ENCODE measurements around the gene FZD2.
"Not testable (repeated sequence)": the region's sequence is repeated elsewhere in the genome, so short reads cannot be mapped to it uniquely, and the experiment has no call there.

The FZD2 gene

DNA sequence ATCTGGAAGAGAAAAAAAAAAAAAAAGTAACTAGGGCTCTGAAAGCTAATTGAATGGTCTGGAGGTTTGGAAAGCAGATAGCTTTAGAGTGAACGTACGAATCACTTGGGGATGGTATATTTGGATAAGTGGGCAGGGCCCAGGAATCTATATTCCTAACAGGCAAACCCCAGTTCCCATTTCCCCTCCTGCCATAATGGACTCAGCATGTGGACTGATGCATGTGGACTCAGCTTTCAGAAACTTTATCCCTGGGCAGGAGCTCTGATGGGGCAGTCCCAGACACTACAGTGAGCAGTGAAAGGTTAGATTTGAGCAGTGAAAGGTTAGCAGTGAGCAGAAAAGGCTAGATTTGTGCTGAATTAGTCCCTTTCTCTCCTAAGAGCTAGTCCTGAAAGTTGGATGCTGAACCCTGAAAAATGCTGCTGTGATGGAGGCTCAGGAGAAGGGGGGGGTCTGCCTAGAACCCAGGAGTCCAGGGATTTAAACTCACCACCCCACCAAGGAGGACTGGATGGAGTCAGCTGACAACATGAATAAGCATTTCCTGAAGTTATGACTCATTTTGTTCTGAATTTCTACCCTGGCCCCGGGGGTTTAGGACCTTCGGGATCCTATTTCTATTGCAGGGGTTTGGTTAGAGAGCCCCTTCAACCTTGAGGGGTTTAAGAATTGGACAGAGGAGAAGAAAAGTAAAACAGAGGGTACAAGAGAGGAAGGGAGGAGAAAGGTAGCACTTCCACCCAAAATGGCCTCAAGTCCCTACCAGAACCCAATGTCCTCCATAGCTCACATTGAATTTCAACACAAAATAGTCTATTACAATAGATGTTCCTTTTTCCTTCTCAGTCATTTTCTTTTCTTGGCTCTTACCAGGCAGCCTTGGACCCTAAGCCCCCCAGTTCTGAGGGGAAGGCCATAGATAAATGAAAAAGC, 10.3 kb upstream of the FZD2 start:
- peak; percentile 62 for DNase-seq

DNA sequence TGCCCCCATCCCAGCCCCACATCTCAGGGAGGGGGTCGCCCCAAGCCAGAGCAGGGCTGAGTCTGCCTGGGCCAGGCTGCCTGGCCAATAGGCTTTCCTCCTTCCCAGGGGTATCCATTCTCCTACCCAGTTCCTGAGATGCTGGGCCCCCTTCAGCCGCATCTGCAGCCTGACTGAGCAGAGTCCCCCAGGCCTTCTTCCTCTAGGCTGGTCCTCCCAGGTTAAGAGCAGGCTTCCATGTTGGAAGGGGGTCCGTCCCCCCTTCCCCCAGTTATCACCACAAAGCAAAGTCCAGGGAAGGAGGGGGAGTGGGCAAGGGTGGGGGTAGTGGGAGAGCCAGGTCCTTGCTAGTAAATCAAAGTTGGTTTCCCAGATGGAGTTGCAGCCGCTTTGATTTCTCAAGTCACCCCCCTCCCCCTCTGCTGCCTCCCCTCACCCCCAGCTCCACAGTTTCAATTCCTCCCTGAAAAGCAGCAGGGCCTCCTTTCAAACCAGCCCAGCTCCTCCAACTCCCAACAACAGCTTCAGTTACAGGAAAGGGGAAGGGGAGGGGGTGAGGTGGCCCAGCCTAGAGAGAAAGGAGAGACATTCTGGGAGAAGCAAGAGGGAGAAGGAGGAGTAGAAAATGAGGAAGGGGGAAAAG, 9.5 kb upstream of the FZD2 start:
- no peak for DNase-seq

DNA sequence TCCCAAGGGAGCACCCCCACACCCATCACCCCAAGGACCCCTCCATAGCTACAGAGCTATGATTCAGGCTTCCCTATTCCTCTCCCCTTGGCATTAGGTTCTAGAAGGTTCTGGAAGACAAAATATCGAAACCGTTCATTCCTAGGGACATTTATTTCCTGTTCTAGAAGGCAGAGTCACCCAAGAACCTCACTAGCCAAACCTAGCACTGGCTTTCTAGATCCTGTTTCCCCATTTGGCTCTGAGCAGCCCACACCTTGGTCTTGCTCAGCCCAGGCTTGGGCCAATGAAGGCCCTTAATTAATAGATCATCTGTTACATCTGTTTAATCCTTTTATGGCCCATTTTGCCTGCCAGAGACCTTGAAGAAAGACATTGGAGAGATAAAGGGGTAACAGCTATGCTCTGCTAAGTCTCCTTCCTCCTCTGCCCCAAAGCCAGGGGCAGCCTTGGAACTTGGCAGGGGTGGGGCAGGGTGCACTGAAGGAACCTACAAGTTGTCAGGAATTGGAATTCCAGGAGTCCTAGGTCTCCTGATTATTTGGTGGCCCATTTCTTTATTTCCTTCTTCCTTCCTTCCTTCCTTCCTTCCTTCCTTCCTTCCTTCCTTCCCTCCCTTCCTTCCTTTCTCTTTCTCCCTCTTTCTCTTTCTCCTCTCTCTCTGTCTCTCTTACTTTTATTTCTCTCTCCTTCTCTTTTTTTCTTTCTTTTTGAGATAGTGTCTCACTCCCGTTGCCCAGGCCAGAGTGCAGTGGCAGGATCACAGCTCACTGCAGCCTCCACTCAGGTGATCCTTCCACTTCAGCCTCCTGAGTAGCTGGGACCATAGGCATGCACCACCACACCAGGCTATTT, 8.7 kb upstream of the FZD2 start:
- no peak for DNase-seq

DNA sequence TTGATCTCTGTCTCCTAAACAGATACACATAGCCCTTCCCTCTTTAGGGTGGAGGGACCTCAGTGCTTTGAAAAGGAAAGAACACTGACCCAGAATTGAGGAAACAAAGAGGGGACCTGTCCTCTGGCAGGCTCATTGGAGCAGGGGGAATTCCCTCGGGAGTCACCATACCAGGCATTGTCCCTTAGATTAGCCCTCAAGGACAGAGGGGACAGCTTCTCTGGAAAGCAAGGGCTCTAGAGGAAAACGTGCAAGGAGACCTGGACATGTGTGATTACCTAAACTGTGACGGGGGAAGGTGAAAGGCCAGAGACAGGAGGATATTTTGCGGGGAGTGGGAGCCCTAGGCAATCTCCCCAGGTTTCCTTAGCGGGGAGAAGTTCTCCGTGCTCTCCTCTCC, 7.6 kb upstream of the FZD2 start:
- no peak for DNase-seq

DNA sequence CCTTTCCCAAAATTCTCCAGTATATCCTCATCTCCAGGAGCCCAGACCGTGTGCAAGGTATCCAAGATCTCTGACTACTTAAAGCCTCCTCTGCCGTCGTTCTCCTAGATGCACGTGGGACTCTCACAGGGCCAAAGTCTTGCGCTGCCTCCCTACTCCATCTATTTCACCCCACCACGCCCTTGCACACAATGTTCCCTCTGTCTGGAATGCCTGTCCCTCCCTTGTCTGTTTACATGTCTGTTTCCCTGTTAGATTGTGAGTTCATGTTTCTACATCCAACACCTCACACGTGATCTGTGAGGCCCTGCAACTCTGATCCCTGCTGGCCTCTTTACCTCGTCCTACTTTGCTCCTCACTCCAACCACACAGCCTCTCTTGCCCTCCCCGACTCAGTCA, 4.9 kb upstream of the FZD2 start:
- DNase-seq, result no peak

DNA sequence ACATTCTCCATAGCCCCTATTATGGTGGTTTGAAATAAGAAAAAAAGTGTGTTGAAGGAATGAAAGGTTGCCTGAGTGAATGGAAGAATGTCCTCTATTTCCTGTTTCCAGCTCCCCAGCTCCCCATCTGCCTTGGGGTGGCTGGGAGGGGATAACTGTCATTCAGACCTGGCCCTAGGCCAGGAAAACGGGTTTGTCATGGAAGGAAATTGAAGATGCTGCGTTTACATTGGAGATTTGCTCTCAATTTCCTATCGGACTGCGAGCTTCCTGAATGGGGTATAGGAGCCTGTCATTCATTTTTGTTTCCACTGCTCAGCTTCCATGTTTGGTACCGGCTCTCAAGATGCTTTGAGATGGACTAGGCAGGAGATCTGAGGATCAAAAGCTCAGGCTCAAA, 2.2 kb upstream of the FZD2 start:
- no peak for DNase-seq

DNA sequence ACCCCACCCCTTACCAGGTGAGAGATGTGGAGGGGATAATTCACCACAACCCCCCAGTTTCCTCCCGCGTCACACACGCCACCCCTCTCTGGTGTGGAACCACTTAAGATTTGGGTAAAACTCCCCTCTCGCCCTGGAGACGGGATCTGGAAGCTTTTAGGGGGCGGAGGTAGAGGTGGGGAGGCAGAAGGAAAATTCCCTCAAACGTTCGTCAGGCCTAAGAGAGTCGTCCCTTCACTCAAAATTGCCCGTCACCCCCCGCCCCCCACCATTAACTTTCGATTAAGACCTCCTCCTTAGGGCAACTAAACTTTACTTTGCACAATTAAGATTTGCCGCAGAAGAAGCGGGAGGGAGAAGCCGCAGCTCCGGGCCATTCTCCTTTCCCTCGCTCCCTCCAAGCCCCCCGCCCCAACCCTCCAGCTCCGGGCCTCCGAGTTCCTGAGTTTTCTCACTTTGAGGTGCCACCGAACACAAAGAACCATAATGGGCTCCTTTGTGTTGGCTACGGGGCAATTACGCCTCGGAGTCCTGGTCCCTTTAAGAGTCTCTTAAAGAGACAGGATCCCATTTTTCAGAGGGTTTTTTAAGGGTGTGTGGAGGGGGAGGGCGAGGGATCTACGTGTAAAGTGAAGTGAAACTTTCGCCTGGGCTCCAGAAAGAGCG, 985 bp upstream of the FZD2 start:
- DNase-seq, result peak; percentile 80

DNA sequence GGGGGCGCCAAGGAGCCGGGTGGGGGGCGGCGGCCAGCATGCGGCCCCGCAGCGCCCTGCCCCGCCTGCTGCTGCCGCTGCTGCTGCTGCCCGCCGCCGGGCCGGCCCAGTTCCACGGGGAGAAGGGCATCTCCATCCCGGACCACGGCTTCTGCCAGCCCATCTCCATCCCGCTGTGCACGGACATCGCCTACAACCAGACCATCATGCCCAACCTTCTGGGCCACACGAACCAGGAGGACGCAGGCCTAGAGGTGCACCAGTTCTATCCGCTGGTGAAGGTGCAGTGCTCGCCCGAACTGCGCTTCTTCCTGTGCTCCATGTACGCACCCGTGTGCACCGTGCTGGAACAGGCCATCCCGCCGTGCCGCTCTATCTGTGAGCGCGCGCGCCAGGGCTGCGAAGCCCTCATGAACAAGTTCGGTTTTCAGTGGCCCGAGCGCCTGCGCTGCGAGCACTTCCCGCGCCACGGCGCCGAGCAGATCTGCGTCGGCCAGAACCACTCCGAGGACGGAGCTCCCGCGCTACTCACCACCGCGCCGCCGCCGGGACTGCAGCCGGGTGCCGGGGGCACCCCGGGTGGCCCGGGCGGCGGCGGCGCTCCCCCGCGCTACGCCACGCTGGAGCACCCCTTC, 484 bp downstream of the FZD2 start:
- no peak for DNase-seq

DNA sequence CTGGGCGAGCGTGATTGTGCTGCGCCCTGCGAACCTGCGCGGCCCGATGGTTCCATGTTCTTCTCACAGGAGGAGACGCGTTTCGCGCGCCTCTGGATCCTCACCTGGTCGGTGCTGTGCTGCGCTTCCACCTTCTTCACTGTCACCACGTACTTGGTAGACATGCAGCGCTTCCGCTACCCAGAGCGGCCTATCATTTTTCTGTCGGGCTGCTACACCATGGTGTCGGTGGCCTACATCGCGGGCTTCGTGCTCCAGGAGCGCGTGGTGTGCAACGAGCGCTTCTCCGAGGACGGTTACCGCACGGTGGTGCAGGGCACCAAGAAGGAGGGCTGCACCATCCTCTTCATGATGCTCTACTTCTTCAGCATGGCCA, 1.0 kb downstream of the FZD2 start:
- DNase-seq, result no peak

DNA sequence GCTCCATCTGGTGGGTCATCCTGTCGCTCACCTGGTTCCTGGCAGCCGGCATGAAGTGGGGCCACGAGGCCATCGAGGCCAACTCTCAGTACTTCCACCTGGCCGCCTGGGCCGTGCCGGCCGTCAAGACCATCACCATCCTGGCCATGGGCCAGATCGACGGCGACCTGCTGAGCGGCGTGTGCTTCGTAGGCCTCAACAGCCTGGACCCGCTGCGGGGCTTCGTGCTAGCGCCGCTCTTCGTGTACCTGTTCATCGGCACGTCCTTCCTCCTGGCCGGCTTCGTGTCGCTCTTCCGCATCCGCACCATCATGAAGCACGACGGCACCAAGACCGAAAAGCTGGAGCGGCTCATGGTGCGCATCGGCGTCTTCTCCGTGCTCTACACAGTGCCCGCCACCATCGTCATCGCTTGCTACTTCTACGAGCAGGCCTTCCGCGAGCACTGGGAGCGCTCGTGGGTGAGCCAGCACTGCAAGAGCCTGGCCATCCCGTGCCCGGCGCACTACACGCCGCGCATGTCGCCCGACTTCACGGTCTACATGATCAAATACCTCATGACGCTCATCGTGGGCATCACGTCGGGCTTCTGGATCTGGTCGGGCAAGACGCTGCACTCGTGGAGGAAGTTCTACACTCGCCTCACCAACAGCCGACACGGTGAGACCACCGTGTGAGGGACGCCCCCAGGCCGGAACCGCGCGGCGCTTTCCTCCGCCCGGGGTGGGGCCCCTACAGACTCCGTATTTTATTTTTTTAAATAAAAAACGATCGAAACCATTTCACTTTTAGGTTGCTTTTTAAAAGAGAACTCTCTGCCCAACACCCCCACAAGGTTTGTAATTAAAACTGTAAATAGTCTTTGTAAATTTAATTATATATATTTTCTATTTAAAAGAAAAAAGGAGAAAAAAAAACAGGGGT, 1.7 kb downstream of the FZD2 start:
- no peak for DNase-seq

DNA sequence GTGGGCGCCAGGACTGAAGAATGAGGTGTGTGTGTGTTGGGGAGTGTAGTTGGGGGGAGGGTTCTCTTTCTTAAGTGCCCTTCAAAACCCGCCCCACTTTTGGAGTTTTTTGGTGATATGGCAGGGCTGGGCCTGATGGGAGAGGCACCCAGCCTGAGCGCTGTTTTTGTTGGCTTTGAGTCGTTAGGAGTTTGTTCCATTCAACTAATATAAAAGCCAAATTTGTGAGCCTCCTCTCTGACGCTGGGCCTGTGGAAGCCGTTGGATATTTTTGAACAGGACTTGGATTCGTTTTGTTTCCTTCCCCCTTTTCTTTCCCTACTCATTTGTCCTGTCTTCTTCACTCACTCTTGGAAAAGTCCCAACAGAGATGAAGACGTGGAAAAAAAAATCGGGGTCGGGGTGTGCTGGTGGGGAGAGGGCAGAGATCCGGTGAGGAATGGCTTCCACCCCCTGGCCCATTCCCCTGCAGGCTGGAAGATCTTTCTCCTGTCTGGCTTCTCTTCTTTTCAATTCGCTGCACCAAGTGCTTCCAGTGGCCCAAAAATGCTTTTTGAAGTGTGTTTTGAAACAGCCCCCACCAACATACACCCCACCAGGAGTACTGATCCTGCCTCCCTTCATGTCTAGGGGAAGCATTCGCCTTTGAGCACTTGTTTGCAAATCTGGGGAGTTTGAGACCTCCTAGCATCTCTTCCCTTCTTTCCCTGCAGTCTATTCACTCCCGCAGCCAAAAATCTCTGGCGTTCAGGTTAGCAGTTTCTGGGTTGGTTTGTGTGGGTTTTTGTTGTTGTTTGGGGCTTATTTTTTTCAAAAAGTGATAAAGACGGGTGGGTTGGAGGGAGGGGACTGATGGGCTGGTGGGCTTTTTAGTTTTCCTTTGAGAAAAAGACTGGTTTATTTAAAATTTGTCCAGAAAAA, 2.6 kb downstream of the FZD2 start:
- DNase-seq, result no peak

DNA sequence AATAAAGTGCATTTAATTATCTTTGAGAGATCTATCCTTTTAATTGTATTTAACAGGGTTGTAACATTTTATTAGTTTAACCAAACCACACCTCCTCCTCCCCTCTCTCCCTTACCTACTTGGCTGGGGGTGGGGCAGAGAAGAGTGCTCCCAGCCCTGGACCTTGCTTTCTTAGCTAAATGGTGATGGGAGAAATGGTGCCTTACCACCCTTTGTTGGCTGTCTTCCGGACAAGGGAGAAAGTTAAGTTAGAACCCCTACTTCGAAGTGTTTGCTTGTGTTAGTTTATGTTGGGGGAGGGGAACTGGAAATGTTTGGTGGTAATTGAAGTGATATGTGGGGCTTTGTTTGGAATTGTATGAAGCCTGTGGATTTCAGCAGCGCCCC, 3.9 kb downstream of the FZD2 start:
- no peak for DNase-seq

DNA sequence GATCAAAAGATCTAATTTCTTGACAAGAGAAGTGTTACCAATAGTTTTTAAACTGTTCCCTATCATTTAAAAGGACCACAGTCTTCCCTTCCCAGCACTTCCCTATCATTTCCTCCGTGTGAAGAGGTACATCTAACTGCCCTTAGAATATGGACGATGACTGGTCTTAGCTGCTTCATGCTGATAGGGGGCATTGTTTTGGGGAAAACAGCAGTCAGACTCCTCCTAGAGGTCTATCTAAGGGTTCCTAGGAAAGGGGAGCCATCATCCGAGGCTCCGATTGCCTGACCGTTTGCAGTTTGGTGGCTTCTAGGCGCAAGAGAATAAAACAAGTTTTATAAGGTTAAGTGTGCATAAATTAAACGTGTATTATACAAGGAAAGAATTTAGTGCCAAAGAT, 7.1 kb downstream of the FZD2 start:
- DNase-seq, result no peak

DNA sequence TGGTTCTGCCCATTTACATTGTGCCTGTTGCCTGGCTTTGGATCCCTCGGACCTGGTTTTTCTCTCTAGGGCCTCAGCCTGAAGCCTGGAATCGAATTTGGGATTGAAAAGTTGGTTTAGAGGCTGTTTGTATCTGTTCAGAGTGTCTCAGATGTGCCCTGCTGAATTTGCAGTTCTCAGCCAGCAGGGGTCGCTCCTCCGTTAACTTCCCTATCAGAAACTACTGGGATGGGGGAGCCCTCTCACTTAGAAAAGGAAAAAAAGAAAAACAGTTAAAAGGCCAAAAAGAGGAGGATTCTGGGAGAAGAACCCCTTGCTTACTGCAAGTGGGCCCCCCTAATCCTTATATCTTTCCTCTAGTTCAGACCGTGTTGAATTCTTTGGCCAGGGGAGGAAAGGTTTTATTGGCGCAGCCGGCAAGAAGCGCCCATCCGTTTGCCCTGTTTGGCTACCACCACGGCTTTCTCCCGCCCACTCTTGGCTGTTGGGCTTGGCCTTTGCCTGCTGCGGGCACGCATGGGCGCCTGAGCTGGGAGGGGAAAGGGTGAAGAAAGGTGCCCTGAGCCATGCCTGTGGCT, 8.7 kb downstream of the FZD2 start:
- peak; percentile 15 for DNase-seq

DNA sequence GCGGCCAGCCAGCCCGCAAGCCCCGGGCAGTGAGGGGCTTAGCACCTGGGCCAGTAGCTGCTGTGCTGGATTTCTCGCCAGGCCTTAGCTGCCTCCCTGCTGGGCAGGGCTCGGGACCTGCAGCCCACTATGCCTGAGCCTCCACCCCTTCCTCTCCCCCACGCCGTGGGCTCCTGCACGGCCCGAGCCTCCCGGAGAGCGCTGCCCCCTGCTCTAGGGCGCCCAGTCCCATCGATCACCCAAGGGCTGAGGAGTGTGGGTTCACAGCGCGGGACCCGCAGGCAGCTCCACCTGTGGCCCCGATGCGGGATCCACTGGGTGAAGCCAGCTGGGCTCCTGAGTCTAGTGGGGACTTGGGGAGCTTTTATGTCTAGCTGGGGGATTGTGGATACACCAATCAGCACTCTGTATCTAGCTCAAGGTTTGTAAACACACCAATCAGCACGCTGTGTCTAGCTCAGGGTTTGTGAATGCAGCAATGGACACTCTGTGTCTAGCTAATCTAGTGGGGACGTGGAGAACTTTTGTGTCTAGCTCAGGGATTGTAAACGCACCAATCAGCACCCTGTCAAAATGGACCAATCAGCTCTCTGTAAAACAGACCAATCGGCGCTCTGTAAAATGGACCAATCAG, 11.1 kb downstream of the FZD2 start:
- not testable (repeated sequence) for DNase-seq

DNA sequence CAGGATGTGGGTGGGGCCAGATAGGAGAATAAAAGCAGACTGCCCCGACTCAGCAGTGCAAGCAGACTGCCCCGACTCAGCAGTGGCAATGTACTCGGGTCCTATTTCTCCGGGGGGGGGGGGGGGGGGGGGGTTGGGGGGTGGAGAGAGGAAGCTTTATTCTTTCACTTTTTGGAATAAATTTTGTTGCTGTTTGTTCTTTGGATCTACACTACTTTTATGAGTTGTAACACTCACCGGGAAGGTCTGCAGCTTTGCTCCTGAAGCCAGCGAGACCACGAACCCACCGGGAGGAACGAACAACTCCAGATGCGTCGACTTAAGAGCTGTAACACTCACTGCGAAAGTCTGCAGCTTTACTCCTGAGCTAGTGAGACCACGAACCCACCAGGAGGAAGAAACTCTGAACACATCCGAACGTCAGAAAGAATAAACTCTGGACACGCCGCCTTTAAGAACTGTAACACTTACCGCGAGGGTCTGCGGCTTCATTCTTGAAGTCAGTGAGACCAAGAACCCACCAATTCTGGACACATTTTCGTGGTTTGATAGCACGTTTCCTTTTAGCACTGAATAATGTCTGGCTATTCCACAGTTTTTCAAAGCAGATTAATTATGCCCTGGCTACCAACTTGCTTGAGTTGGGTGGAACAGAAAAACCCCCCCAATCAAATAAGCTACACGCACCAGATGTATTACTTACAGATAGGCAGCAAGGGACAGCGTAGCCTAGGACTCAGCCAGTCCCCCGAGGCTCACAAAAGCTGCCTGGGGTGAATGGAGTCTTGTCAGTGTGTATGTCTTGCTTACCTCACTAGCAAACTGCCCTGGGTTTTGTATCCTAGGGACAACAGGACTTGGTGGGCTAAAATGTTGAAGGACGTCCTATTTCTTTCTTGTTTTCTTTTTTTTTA, 11.9 kb downstream of the FZD2 start:
- peak; percentile 88 for DNase-seq

DNA sequence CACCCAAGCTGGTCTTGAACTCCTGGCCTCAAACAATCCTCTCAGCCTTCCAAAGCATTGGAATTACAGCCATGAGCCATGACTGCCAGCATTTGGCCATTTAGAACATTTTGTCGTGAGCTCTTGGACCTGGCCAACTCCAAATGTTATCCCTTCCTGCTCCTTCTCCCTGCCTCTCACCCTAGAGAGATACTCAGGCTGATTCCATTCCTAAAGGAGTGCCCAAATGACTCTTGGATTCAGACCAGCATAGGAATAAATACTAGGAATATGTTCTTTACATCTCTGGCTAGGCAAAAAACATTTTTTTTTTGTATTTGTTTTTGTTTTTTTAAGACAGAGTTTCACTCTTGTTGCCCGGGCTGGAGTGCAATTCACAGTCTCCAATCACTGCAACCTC, 15.5 kb downstream of the FZD2 start:
- DNase-seq, result no peak

DNA sequence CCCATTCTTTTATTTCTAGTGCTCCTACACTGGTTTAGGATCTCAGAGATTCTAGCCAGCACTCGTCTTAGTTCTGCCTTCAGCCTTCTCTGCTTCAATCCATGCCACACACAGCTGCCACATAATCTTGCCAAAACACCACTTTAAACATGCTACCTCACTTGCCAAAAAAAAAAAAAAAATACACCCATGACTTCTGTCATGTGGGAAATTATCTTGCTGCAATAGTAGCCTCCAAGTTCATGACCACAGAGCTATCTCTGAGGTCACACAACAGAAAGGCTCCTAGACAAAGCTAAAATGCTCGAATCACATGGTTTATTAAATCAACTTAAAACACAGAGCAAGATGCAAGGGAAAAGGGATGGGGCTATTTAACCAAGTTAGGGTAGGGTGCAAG, 18.1 kb downstream of the FZD2 start:
- DNase-seq, result peak; percentile 84
